ENCODE measurements around the gene LOXL4.

Gene LOXL4

GRCh38 chr10:98294270-98294627 is 26.3 kb upstream of the LOXL4 start:
- no peak for DNase-seq

DNA sequence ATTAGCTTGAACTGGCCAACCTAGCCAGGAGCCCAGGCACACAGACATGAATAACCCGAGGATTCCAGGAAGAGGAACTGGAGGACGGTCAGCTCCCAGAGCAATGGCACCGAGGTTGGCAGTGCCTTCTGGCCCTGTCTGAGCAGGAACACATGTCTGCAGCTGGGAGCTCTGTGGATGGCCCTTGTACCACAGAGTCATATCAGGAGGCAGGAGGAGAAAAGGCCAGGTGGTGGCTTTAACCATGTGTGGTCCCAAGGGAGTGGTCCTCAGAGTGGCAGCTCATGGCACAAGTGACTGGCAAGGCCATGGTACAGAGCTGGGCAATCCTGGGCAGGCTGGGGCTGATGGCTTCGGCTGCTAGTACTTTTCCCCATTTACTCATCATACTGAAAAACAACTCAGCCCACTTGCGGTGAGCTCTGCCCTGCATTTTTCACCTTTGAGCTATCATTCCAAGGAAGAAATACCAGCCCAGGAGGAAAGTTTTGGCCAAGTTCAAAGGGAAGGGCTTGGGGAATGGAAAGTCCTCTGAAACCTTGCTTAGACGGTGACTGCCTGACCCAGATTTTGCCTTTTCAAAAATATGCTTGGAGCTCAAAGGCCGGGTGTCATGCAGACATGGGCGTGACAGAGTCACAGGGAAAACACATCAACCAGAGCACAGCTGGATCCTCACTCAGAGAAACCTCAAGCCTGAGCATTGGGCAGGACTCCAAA is 25.7 kb upstream of the LOXL4 start:
- DNase-seq: peak; percentile 55

DNA sequence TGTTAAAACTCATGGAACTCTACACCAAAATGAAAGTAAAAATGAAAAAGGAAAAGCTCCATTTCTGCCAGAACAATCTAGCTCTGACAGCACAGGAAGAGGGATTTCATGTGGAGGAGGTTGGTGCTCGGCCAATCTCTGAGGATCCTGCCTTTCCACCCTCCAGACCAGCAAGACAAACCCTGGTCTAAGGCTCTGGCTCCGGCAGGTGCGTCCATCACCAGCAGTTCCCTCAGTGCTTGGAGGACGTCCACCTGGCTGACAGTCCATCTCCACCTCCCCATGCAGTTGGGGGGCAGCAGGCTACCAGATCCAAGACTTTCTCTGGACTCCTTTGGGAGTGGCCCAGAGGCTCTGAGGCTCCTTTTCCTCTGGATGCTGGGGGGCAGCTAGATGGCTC is 25.0 kb upstream of the LOXL4 start:
- peak; percentile 23 for DNase-seq

GRCh38 chr10:98289802-98290209 is 21.8 kb upstream of the LOXL4 start:
- no peak for DNase-seq

DNA sequence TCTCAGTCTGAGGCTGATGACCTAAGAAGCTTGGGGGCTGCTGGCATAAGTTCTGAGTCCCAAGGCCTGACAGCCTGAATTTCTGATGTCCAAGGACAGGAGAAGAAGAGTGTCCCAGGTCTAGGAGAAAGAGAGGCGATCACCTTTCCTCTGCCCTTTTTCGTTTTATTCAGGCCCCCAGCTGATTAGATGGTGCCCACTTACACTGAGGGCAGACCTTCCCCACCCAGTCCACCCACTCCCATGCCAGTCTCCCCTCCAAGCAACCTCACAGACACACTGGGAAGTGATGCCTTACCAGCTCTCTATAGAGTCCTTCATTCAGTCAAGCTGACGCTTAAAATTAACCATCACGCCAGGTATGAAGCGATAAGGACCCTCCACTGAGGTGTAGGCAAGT is 19.3 kb upstream of the LOXL4 start:
- DNase-seq: no peak

DNA sequence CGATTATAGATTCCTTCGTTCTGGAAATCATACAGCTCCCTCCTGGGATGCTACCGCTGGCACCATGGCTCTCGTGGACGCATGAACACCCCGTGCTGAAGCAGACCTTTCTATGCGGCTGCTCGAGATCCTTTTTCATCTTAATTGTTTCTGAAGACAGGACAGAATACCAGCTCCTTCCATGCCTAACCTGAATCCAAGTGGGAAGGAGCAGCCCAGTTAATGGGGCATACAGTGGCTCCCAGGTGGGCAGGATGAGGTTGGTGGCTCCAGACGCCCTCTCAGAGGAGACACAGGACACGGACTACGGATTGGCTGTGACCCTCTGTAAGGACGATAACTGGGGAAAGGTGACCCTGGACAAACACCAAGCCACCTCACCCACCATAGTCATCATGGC is 18.4 kb upstream of the LOXL4 start:
- DNase-seq: no peak

GRCh38 chr10:98285416-98285815 is 17.4 kb upstream of the LOXL4 start:
- DNase-seq: no peak

- DNase-seq: no peak
These were observed 8.3 kb upstream of the LOXL4 start for GRCh38 chr10:98276311-98276710.

DNA sequence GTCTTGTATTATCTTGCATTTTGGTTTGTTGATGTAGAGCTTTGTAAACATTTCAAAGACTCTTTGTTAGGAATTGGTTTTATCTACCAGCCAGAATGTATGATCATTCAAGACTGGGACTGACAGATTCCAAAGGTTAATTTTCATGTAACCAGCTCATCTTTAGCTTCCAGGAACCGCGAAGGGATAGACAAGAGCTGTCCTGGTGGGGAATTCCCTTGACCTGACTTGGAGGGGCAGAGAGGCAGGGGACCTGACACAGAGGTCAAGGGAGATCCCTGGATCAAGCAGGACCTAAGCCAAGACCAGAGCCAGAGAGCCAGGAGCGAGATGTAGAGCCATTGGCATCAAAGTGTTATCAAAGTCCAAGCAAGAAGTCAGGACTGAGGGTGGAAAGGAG is 6.6 kb upstream of the LOXL4 start:
- DNase-seq: no peak

GRCh38 chr10:98273057-98273850 is 5.3 kb upstream of the LOXL4 start:
- DNase-seq: no peak

DNA sequence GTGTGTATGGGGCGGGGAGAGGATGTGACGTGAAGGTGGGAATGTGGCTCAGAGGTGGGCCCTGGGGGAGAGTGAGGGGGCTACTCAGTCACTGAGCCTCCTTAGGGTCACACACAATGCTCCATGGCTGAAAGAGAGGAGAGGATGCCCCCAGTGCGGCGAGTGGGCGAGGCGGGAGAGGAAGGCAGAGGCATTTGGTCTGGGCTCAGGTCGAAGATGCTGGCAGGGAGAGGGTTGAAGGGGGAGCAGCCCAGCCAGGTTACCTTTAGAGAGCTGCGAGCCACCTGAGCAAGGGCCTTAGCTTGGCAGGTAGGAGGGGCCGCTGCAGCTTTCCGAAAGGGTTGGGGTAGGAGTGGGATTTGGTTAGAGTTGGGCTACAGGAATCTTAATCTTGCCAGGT is 4.7 kb upstream of the LOXL4 start:
- no peak for DNase-seq

DNA sequence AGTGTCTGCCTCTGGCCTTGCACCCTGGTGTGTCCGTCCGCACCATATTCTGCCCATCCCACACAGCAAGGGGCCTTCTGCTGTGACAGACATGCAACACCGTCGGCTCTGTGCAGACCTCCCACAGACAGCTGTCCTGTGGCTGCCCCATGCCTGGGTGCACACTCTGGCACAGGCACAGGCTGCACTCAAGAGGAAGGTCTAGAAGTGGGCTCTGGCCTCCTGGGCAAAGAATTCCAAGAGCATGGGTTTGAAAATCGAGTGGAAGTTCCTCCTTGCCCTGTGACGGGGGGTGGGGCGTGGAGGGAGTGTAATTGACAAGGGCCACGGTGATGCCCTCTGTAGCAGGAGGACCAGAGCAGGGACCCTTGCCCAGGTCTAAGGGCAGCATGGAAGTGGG is 4.3 kb upstream of the LOXL4 start:
- DNase-seq: no peak

GRCh38 chr10:98270786-98271185 is 2.8 kb upstream of the LOXL4 start:
- no peak for DNase-seq

GRCh38 chr10:98270073-98270740 is 2.2 kb upstream of the LOXL4 start:
- no peak for DNase-seq

DNA sequence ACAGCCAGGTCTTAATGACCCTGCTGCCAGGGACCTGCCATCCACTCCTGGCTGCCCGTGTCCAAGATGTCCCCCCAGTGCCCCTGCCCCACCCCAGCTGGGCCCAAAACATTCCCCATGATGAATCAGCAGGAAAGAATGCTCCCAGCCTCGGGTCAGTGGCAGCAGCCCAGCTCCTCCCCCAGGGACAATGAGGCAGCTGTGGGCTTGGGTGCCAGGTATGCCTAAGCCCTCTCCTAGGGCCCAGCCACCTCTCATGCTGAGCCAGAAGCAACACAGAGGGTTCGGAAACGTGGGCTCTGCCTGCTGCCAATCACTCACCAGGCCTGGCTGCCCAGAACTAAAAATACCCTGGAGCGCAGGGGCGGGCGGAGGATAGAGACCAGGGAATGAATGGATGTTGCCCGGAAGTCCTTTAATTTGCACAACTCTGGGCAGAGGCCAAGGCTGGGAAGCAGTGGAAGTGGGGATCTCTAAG is 1.5 kb upstream of the LOXL4 start:
- peak; percentile 86 for DNase-seq

DNA sequence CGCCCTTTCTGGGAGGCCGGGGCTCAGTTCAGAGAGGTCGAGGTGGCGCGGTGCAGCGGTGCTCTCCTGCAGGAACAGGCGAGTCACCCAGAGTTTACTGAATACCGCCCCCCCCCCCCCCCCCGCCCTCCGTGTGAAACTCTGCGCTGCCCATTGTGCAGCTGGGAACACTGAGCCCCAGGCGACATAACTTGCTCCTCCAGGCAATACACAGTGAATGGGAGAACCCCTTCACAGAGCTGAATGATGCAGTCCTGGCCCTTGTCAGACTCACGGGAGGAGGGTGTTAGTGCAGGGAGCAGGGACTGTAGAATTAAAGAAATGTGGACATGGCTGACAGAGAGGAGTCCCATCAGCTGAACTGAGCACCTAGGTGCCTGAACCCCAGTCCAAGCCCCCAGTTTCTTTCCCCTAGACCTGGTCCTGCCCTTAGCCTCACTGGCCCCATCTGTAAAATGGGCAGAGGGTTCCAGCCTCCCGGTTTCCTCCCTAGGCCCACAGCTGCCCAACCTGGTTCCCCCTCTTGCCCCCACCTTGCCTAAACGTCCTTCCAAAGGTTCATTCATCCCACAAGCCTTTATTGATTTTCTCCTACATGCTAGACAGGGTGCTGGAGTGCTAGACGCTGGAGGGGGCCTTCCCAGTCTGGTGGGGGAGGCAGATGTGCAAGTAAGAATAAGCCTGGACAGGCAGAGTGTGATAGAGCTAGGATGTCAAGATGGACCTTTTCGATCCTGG is 869 bp upstream of the LOXL4 start:
- DNase-seq: no peak

GRCh38 chr10:98267069-98267893 is 713 bp downstream of the LOXL4 start:
- peak; percentile 9 for DNase-seq

GRCh38 chr10:98266647-98267046 is 1.3 kb downstream of the LOXL4 start:
- DNase-seq: no peak

- DNase-seq: no peak
These were observed 2.3 kb downstream of the LOXL4 start for GRCh38 chr10:98265403-98266378.

DNA sequence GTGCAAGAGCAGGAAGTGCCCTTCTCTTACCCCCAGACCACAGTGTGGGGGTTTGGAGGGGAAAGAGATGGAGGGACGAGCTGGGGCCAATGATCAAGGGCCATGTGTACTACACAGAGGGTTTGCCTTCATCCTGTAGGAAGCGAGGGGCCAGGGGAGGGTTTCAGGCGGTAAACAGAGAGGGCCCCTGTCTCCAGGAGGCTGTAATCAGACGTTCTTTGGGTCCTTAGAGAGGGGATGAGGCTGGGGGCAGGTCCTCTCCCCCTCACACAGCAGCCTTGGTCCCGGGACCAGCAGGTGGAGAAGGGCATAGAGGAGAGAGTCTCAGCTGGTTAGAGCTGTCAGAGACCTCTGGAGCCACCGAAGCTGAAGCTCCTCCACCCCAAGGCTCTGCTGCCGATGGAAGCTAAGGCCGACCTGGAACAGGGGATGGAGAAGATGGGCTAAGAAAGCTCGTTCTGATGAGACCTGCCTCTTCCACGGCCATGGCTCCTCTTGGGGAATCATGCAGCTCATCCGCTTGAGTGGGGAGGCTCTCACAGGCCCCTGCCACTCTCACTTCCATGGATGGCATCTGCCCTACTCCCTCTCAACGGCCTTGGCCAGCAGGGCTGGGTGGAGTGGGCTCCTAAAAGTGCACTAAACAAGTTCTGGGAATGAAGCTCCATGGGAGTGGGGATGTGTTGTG is 3.5 kb downstream of the LOXL4 start:
- DNase-seq: no peak

Measured in NCI-H226 (cell line).